A673 (cell line): ENCODE data around the gene FHL2. TPM values are rescaled to one million over a fixed set of nuclear protein-coding genes. Genes with fewer than 3 reads are reported as not detected.

Experiments used
- BruUV-seq: library from RNA; stranded (reverse); fragments of 400-500 nt; replicated peaks from 2 replicates; lab custom pipeline; 2021; lab: Mats Ljungman, UMichigan
- CTCF ChIA-PET: fragments of 300-600 bp; sonication (Branson Sonifier 250); formaldehyde crosslinking; loops from one replicate; lab custom pipeline; 2022; ENCODE audit warnings: antibody characterized with exemption; lab: Charles Lee
- POLR2A ChIA-PET: fragments of 300-600 bp; sonication (Branson Sonifier 250); formaldehyde crosslinking; loops from one replicate; lab custom pipeline; 2022; ENCODE audit warnings: antibody characterized with exemption; ENCODE audit not compliant: low non-redundant PET; lab: Charles Lee
- DNase-seq: peaks from one replicate; pipeline ENCODE4 v3.0.0-alpha.2; 2015; ENCODE audit warnings: low spot score
- H3K27ac ChIP-seq: fragments of 200-600 bp; sonication (generic); 2 replicates; pipeline ENCODE4 v1.5.1; 2016; ENCODE audit warnings: mixed run types, low read depth, mild to moderate bottlenecking, mixed read lengths, antibody characterized with exemption, low read length; ENCODE audit not compliant: poor library complexity, severe bottlenecking
- H3K27me3 ChIP-seq: fragments of 200-600 bp; sonication (generic); replicated peaks from 2 replicates; pipeline ENCODE4 v1.6.1; 2017; ENCODE audit warnings: mixed run types, low read depth, mild to moderate bottlenecking, mixed read lengths, antibody characterized with exemption, low read length; ENCODE audit not compliant: insufficient read depth, poor library complexity
- H3K36me3 ChIP-seq: fragments of 200-600 bp; sonication (generic); 2 replicates; pipeline ENCODE4 v1.6.1; 2016; ENCODE audit warnings: mixed run types, mild to moderate bottlenecking, mixed read lengths, antibody characterized with exemption, low read length; ENCODE audit not compliant: insufficient read depth, poor library complexity, severe bottlenecking
- H3K4me1 ChIP-seq: fragments of 200-600 bp; sonication (generic); 2 replicates; pipeline ENCODE4 v1.6.1; 2017; ENCODE audit warnings: mixed run types, mild to moderate bottlenecking, mixed read lengths, antibody characterized with exemption, low read length; ENCODE audit not compliant: insufficient read depth, poor library complexity, severe bottlenecking
- H3K4me3 ChIP-seq: fragments of 200-600 bp; sonication (generic); 2 replicates; pipeline ENCODE4 v1.5.1; 2016; ENCODE audit warnings: low read depth, mixed run types, mild to moderate bottlenecking, mixed read lengths, low read length; ENCODE audit not compliant: poor library complexity, severe bottlenecking
- H3K9me3 ChIP-seq: fragments of 200-600 bp; sonication (generic); 2 replicates; pipeline ENCODE4 v1.6.1; 2016; ENCODE audit warnings: mixed run types, low read depth, mild to moderate bottlenecking, mixed read lengths, antibody characterized with exemption, low read length; ENCODE audit not compliant: poor library complexity, severe bottlenecking
- CTCF ChIP-seq: fragments of 300-800, 200-600 bp; sonication (generic); conservative IDR thresholded peaks from 2 replicates; pipeline ENCODE4 v1.5.1; 2017; ENCODE audit warnings: low read depth, mild to moderate bottlenecking, antibody characterized with exemption, low read length, moderate library complexity, mixed read lengths
- EZH2 ChIP-seq: fragments of 200-600 bp; sonication (generic); IDR thresholded peaks from 2 replicates; pipeline ENCODE4 v1.6.1; 2017; ENCODE audit warnings: borderline replicate concordance, low read depth, mild to moderate bottlenecking, mixed read lengths, antibody characterized with exemption, low read length; ENCODE audit not compliant: poor library complexity, severe bottlenecking
- intact Hi-C: fragments of 100-400 bp; cut with micrococcal nuclease; formaldehyde crosslinking; loops from one replicate; pipeline ENCODE4 v1.10.0; 2022; ENCODE audit not compliant: unreplicated experiment
- total RNA-seq: library from RNA; stranded (reverse); gene quantifications from 2 replicates; pipeline ENCODE4 v1.2.3, GENCODE V29; 2021

FHL2 gene
- total RNA-seq, 1 experiment from 2014 or later: 4.7 TPM

- intact Hi-C loops: no loop called here
- CTCF ChIA-PET: no interaction called here
- TF ChIP-seq CTCF (no peak), EZH2 (no peak)
- no TSS peak for BruUV-seq
- Histone ChIP-seq H3K27ac (no peak overlapping the region), H3K4me3 (no peak overlapping the region), H3K27me3 (no peaks in the 10 kb centered on the region), H3K9me3 (no peaks in the 10 kb centered on the region), H3K36me3 (no peaks in the 10 kb centered on the region), H3K4me1 (no peaks in the 10 kb centered on the region)
- POLR2A ChIA-PET: no interaction called here
- DNase-seq: no peak
These were observed 19.9 kb downstream of the FHL2 start for GRCh38 chr2:105378921-105379383.

- intact Hi-C loops: no loop called here
- DNase-seq: no peak
- no peaks in the 10 kb centered on the region for H3K4me1 ChIP-seq
These were observed 20.5 kb downstream of the FHL2 start for GRCh38 chr2:105378276-105378840.

GRCh38 chr2:105377871-105378270 is 21.0 kb downstream of the FHL2 start:
- H3K4me1 ChIP-seq: no peaks in the 10 kb centered on the region
- no peak for DNase-seq

More at GRCh38 chr2:105378276-105378840, 20.5 kb downstream of the FHL2 start:
- no peak overlapping the region for H3K4me3 ChIP-seq
- no peaks in the 10 kb centered on the region for H3K27me3 ChIP-seq
- no TSS peak for BruUV-seq
- ChIA-PET POLR2A (no interaction called here), CTCF (no interaction called here)
- TF ChIP-seq EZH2 (no peak), CTCF (no peak)
- no peak overlapping the region for H3K27ac ChIP-seq
- no peaks in the 10 kb centered on the region for H3K9me3 ChIP-seq
- H3K36me3 ChIP-seq: no peaks in the 10 kb centered on the region

More at GRCh38 chr2:105377871-105378270, 21.0 kb downstream of the FHL2 start:
- Histone ChIP-seq H3K36me3 (no peaks in the 10 kb centered on the region), H3K27ac (no peak overlapping the region), H3K9me3 (no peaks in the 10 kb centered on the region), H3K27me3 (no peaks in the 10 kb centered on the region), H3K4me3 (no peak overlapping the region)
- no TSS peak for BruUV-seq
- no peak for TF ChIP-seq CTCF
- no peak for TF ChIP-seq EZH2
- ChIA-PET CTCF (no interaction called here), POLR2A (no interaction called here)
- intact Hi-C loops: no loop called here
